Measurements from ENCODE around the gene PQBP1. TPM values are rescaled to one million over a fixed set of nuclear protein-coding genes. Genes with fewer than 3 reads are reported as not detected.

The PQBP1 gene
- total and polyA plus RNA-seq, 2 donors from 2014 or later = 61.3 to 93.4 TPM

DNA sequence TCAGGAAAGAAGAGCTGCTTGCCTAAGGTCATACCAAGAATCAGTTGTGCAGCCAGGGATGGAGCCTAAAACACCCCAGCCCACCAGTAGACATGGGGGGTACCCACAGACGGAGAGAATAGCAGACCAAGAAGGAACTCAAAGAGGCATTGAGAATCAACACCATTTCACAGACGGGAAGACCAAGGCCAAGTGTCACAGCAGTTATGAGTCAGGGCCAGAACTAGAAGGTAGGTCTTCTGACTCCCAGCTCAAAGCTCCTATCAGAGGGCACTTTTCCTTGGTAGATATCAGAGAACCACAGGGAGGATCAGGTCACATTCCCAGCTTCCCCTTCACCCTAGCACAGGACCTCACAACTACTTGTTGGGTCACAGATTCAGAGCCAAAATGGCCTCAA lies 45.2 kb downstream of the PQBP1 start:
- no peaks in the 10 kb centered on the region for H3K27me3 ChIP-seq (ENCODE audit: control insufficient read depth, insufficient read depth, low read length)
- no peaks in the 10 kb centered on the region for H3K9me3 ChIP-seq (ENCODE audit: control insufficient read depth in 2 of 3, insufficient read depth in 1 of 3, low read length in 3 of 3)
- no peak overlapping the region for H3K9ac ChIP-seq (ENCODE audit: low read length in 3 of 3)
- intact Hi-C loops (cut with DNase I) = no loop called here
- peaks cover 0 to 15% (median 0%) of the 10 kb centered on the region in 3 donors for H3K4me1 ChIP-seq (ENCODE audit: control insufficient read depth in 2 of 3, insufficient read depth in 2 of 3, low read depth in 1 of 3, low read length in 3 of 3)
- FAIRE-seq (no peak), DNase-seq (no peak)
- TF ChIP-seq, protein P1, sequence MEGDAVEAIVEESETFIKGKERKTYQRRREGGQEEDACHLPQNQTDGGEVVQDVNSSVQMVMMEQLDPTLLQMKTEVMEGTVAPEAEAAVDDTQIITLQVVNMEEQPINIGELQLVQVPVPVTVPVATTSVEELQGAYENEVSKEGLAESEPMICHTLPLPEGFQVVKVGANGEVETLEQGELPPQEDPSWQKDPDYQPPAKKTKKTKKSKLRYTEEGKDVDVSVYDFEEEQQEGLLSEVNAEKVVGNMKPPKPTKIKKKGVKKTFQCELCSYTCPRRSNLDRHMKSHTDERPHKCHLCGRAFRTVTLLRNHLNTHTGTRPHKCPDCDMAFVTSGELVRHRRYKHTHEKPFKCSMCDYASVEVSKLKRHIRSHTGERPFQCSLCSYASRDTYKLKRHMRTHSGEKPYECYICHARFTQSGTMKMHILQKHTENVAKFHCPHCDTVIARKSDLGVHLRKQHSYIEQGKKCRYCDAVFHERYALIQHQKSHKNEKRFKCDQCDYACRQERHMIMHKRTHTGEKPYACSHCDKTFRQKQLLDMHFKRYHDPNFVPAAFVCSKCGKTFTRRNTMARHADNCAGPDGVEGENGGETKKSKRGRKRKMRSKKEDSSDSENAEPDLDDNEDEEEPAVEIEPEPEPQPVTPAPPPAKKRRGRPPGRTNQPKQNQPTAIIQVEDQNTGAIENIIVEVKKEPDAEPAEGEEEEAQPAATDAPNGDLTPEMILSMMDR (IDR thresholded peaks at IDR 0.05; ENCODE audit: borderline replicate concordance, extremely low read depth, insufficient read depth) = no peak
- H3K36me3 ChIP-seq (ENCODE audit: control insufficient read depth in 2 of 3, insufficient read depth in 3 of 3, low read length in 3 of 3) = peaks cover 0 to 9% (median 0%) of the 10 kb centered on the region in 3 donors
- no peak overlapping the region for H3K27ac ChIP-seq (ENCODE audit: low read depth in 2 of 2, low read length in 2 of 2)
- H3K4me3 ChIP-seq (ENCODE audit: low read length in 3 of 3) = no peak overlapping the region

GRCh38 chrX:48945517-48946348 lies 48.0 kb downstream of the PQBP1 start:
- Histone ChIP-seq H3K9ac (ENCODE audit: low read length in 3 of 3) (no peak overlapping the region), H3K4me1 (ENCODE audit: control insufficient read depth in 2 of 3, insufficient read depth in 2 of 3, low read depth in 1 of 3, low read length in 3 of 3) (peaks cover 0 to 8% (median 0%) of the 10 kb centered on the region in 3 donors), H3K4me3 (ENCODE audit: low read length in 3 of 3) (no peak overlapping the region), H3K9me3 (ENCODE audit: control insufficient read depth in 2 of 3, insufficient read depth in 1 of 3, low read length in 3 of 3) (no peaks in the 10 kb centered on the region), H3K36me3 (ENCODE audit: control insufficient read depth in 2 of 3, insufficient read depth in 3 of 3, low read length in 3 of 3) (peaks cover 0 to 1% (median 0%) of the 10 kb centered on the region in 3 donors), H3K27me3 (ENCODE audit: control insufficient read depth, insufficient read depth, low read length) (no peaks in the 10 kb centered on the region), H3K27ac (ENCODE audit: low read depth in 2 of 2, low read length in 2 of 2) (no peak overlapping the region)
- intact Hi-C loops (cut with DNase I) = no loop called here
- TF ChIP-seq, protein P1 (IDR thresholded peaks at IDR 0.05; ENCODE audit: borderline replicate concordance, extremely low read depth, insufficient read depth) = peak; percentile 57
- DNase-seq (peak in 4 of 5 donors; percentile 38 to 76 (median 44)), FAIRE-seq (peak; percentile 92)

DNA sequence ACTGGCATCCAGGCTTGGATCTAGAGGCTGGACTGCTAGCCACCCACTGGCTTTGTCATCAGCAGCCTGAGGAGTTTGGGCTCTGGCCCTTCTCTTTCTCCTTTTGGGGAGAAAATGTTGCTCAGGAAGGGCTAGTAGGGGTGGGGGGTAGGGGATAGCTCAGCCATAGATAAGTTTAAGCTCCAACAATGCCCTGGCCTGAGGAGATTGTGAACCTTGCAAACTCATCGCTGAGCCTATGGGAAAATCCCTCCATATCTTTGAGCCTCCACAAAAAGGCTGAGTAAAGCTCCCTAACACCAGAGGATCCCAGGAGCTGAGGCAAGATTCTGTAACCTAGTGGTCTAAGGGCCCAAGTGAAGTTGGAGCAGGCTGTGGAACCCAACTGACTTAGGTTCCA lies 50.9 kb downstream of the PQBP1 start:
- intact Hi-C loops (cut with DNase I) = no loop called here
- no peaks in the 10 kb centered on the region for H3K27me3 ChIP-seq (ENCODE audit: control insufficient read depth, insufficient read depth, low read length)
- no peaks in the 10 kb centered on the region for H3K9me3 ChIP-seq (ENCODE audit: control insufficient read depth in 2 of 3, insufficient read depth in 1 of 3, low read length in 3 of 3)
- DNase-seq = no peak
- H3K36me3 ChIP-seq (ENCODE audit: control insufficient read depth in 2 of 3, insufficient read depth in 3 of 3, low read length in 3 of 3) = no peaks in the 10 kb centered on the region
- H3K27ac ChIP-seq (ENCODE audit: low read depth in 2 of 2, low read length in 2 of 2) = no peak overlapping the region
- H3K9ac ChIP-seq (ENCODE audit: low read length in 3 of 3) = no peak overlapping the region
- TF ChIP-seq, protein P1 (IDR thresholded peaks at IDR 0.05; ENCODE audit: borderline replicate concordance, extremely low read depth, insufficient read depth) = no peak
- no peak for FAIRE-seq
- peaks cover 0 to 9% (median 0%) of the 10 kb centered on the region in 3 donors for H3K4me1 ChIP-seq (ENCODE audit: control insufficient read depth in 2 of 3, insufficient read depth in 2 of 3, low read depth in 1 of 3, low read length in 3 of 3)
- no peak overlapping the region for H3K4me3 ChIP-seq (ENCODE audit: low read length in 3 of 3)

Other genes starting within 250 kb of the PQBP1 start
- 14.2 TPM for gene WAS, start 214.1 kb upstream of the PQBP1 start, total RNA-seq
- 2.2 TPM for gene WAS, start 214.1 kb upstream of the PQBP1 start, polyA plus RNA-seq (ENCODE audit: insufficient read depth, low read depth, low replicate concordance)
- gene SUV39H1, start 201.2 kb upstream of the PQBP1 start, total RNA-seq = 5.0 TPM
- 2.8 TPM for gene SUV39H1, start 201.2 kb upstream of the PQBP1 start, polyA plus RNA-seq (ENCODE audit: insufficient read depth, low read depth, low replicate concordance)
- 0.94 TPM for gene GLOD5, start 136.2 kb upstream of the PQBP1 start, total RNA-seq
- 12.6 TPM for gene GLOD5, start 136.2 kb upstream of the PQBP1 start, polyA plus RNA-seq (ENCODE audit: insufficient read depth, low read depth, low replicate concordance)
- gene GATA1, start 111.3 kb upstream of the PQBP1 start, total RNA-seq = 0.60 TPM
- not detected for gene GATA1, start 111.3 kb upstream of the PQBP1 start, polyA plus RNA-seq (ENCODE audit: insufficient read depth, low read depth, low replicate concordance)
- 96.9 TPM for gene HDAC6, start 95.9 kb upstream of the PQBP1 start, total RNA-seq
- gene HDAC6, start 95.9 kb upstream of the PQBP1 start, polyA plus RNA-seq (ENCODE audit: insufficient read depth, low read depth, low replicate concordance) = 123 TPM
- 0.19 TPM for gene ERAS, start 71.4 kb upstream of the PQBP1 start, total RNA-seq
- 0.43 TPM for gene ERAS, start 71.4 kb upstream of the PQBP1 start, polyA plus RNA-seq (ENCODE audit: insufficient read depth, low read depth, low replicate concordance)
- 131 TPM for gene PCSK1N, start 62.3 kb upstream of the PQBP1 start, total RNA-seq
- gene PCSK1N, start 62.3 kb upstream of the PQBP1 start, polyA plus RNA-seq (ENCODE audit: insufficient read depth, low read depth, low replicate concordance) = 331 TPM
- 44.8 TPM for gene TIMM17B, start 162 bp upstream of the PQBP1 start, total RNA-seq
- gene TIMM17B, start 162 bp upstream of the PQBP1 start, polyA plus RNA-seq (ENCODE audit: insufficient read depth, low read depth, low replicate concordance) = 109 TPM
- gene SLC35A2, start 13.7 kb downstream of the PQBP1 start, total RNA-seq = 34.2 TPM
- 29.3 TPM for gene SLC35A2, start 13.7 kb downstream of the PQBP1 start, polyA plus RNA-seq (ENCODE audit: insufficient read depth, low read depth, low replicate concordance)
- 29.6 TPM for gene PIM2, start 21.1 kb downstream of the PQBP1 start, total RNA-seq
- 8.7 TPM for gene PIM2, start 21.1 kb downstream of the PQBP1 start, polyA plus RNA-seq (ENCODE audit: insufficient read depth, low read depth, low replicate concordance)
- gene OTUD5, start 59.7 kb downstream of the PQBP1 start, total RNA-seq = 56.2 TPM
- 40.2 TPM for gene OTUD5, start 59.7 kb downstream of the PQBP1 start, polyA plus RNA-seq (ENCODE audit: insufficient read depth, low read depth, low replicate concordance)
- gene KCND1, start 73.9 kb downstream of the PQBP1 start, total RNA-seq = 2.2 TPM
- gene KCND1, start 73.9 kb downstream of the PQBP1 start, polyA plus RNA-seq (ENCODE audit: insufficient read depth, low read depth, low replicate concordance) = 0.92 TPM
- gene GRIPAP1, start 104.3 kb downstream of the PQBP1 start, total RNA-seq = 52.8 TPM
- 24.0 TPM for gene GRIPAP1, start 104.3 kb downstream of the PQBP1 start, polyA plus RNA-seq (ENCODE audit: insufficient read depth, low read depth, low replicate concordance)
- gene TFE3, start 145.4 kb downstream of the PQBP1 start, total RNA-seq = 47.3 TPM
- 32.8 TPM for gene TFE3, start 145.4 kb downstream of the PQBP1 start, polyA plus RNA-seq (ENCODE audit: insufficient read depth, low read depth, low replicate concordance)
- gene CCDC120, start 161.1 kb downstream of the PQBP1 start, total RNA-seq = 13.7 TPM
- 5.2 TPM for gene CCDC120, start 161.1 kb downstream of the PQBP1 start, polyA plus RNA-seq (ENCODE audit: insufficient read depth, low read depth, low replicate concordance)
- 24.0 TPM for gene PRAF2, start 176.1 kb downstream of the PQBP1 start, total RNA-seq
- gene PRAF2, start 176.1 kb downstream of the PQBP1 start, polyA plus RNA-seq (ENCODE audit: insufficient read depth, low read depth, low replicate concordance) = 47.9 TPM
- gene WDR45, start 182.0 kb downstream of the PQBP1 start, total RNA-seq = 67.4 TPM
- 72.4 TPM for gene WDR45, start 182.0 kb downstream of the PQBP1 start, polyA plus RNA-seq (ENCODE audit: insufficient read depth, low read depth, low replicate concordance)
- gene GPKOW, start 225.8 kb downstream of the PQBP1 start, total RNA-seq = 20.4 TPM
- gene GPKOW, start 225.8 kb downstream of the PQBP1 start, polyA plus RNA-seq (ENCODE audit: insufficient read depth, low read depth, low replicate concordance) = 21.4 TPM

All from kidney (tissue), 14 donors.